A673 (cell line): ENCODE measurements around the gene ASTN1. TPM values are rescaled to one million over a fixed set of nuclear protein-coding genes. Genes with fewer than 3 reads are reported as not detected.

Experiments
- BruUV-seq: library from RNA; stranded (reverse); fragments of 400-500 nt; replicated peaks from 2 replicates; lab custom pipeline; 2021; lab: Mats Ljungman, UMichigan
- CTCF ChIA-PET: fragments of 300-600 bp; sonication (Branson Sonifier 250); formaldehyde crosslinking; loops from one replicate; lab custom pipeline; 2022; ENCODE audit warnings: antibody characterized with exemption; lab: Charles Lee
- POLR2A ChIA-PET: fragments of 300-600 bp; sonication (Branson Sonifier 250); formaldehyde crosslinking; loops from one replicate; lab custom pipeline; 2022; ENCODE audit warnings: antibody characterized with exemption; ENCODE audit not compliant: low non-redundant PET; lab: Charles Lee
- DNase-seq: peaks from one replicate; pipeline ENCODE4 v3.0.0-alpha.2; 2015; ENCODE audit warnings: low spot score
- H3K27ac ChIP-seq: fragments of 200-600 bp; sonication (generic); 2 replicates; pipeline ENCODE4 v1.5.1; 2016; ENCODE audit warnings: mixed run types, low read depth, mild to moderate bottlenecking, mixed read lengths, antibody characterized with exemption, low read length; ENCODE audit not compliant: poor library complexity, severe bottlenecking
- H3K27me3 ChIP-seq: fragments of 200-600 bp; sonication (generic); replicated peaks from 2 replicates; pipeline ENCODE4 v1.6.1; 2017; ENCODE audit warnings: mixed run types, low read depth, mild to moderate bottlenecking, mixed read lengths, antibody characterized with exemption, low read length; ENCODE audit not compliant: insufficient read depth, poor library complexity
- H3K36me3 ChIP-seq: fragments of 200-600 bp; sonication (generic); 2 replicates; pipeline ENCODE4 v1.6.1; 2016; ENCODE audit warnings: mixed run types, mild to moderate bottlenecking, mixed read lengths, antibody characterized with exemption, low read length; ENCODE audit not compliant: insufficient read depth, poor library complexity, severe bottlenecking
- H3K4me1 ChIP-seq: fragments of 200-600 bp; sonication (generic); 2 replicates; pipeline ENCODE4 v1.6.1; 2017; ENCODE audit warnings: mixed run types, mild to moderate bottlenecking, mixed read lengths, antibody characterized with exemption, low read length; ENCODE audit not compliant: insufficient read depth, poor library complexity, severe bottlenecking
- H3K4me3 ChIP-seq: fragments of 200-600 bp; sonication (generic); 2 replicates; pipeline ENCODE4 v1.5.1; 2016; ENCODE audit warnings: low read depth, mixed run types, mild to moderate bottlenecking, mixed read lengths, low read length; ENCODE audit not compliant: poor library complexity, severe bottlenecking
- H3K9me3 ChIP-seq: fragments of 200-600 bp; sonication (generic); 2 replicates; pipeline ENCODE4 v1.6.1; 2016; ENCODE audit warnings: mixed run types, low read depth, mild to moderate bottlenecking, mixed read lengths, antibody characterized with exemption, low read length; ENCODE audit not compliant: poor library complexity, severe bottlenecking
- EZH2 ChIP-seq: fragments of 200-600 bp; sonication (generic); IDR thresholded peaks from 2 replicates; pipeline ENCODE4 v1.6.1; 2017; ENCODE audit warnings: borderline replicate concordance, low read depth, mild to moderate bottlenecking, mixed read lengths, antibody characterized with exemption, low read length; ENCODE audit not compliant: poor library complexity, severe bottlenecking
- intact Hi-C: fragments of 100-400 bp; cut with micrococcal nuclease; formaldehyde crosslinking; loops from one replicate; pipeline ENCODE4 v1.10.0; 2022; ENCODE audit not compliant: unreplicated experiment
- total RNA-seq: library from RNA; stranded (reverse); gene quantifications from 2 replicates; pipeline ENCODE4 v1.2.3, GENCODE V29; 2021
- TF ChIP-seq, protein P1 (sequence below): fragments of 300-800, 200-600 bp; sonication (generic); conservative IDR thresholded peaks from 2 replicates; pipeline ENCODE4 v1.5.1; 2017; ENCODE audit warnings: low read depth, mild to moderate bottlenecking, antibody characterized with exemption, low read length, moderate library complexity, mixed read lengths

Gene ASTN1
- total RNA-seq, 1 experiment from 2014 or later = 0.41 TPM

- CTCF ChIA-PET = no interaction called here
- TF ChIP-seq EZH2 = no peak
- TF ChIP-seq, protein P1, sequence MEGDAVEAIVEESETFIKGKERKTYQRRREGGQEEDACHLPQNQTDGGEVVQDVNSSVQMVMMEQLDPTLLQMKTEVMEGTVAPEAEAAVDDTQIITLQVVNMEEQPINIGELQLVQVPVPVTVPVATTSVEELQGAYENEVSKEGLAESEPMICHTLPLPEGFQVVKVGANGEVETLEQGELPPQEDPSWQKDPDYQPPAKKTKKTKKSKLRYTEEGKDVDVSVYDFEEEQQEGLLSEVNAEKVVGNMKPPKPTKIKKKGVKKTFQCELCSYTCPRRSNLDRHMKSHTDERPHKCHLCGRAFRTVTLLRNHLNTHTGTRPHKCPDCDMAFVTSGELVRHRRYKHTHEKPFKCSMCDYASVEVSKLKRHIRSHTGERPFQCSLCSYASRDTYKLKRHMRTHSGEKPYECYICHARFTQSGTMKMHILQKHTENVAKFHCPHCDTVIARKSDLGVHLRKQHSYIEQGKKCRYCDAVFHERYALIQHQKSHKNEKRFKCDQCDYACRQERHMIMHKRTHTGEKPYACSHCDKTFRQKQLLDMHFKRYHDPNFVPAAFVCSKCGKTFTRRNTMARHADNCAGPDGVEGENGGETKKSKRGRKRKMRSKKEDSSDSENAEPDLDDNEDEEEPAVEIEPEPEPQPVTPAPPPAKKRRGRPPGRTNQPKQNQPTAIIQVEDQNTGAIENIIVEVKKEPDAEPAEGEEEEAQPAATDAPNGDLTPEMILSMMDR = 0 out of 2 replicates have a peak, but pooled peaks have one; percentile 18
- H3K4me3 ChIP-seq = no peak overlapping the region
- POLR2A ChIA-PET = no interaction called here
- BruUV-seq = no TSS peak
- no peak for DNase-seq
- no peaks in the 10 kb centered on the region for H3K27me3 ChIP-seq
- intact Hi-C loops = no loop called here
- no peaks in the 10 kb centered on the region for H3K4me1 ChIP-seq
- H3K9me3 ChIP-seq = no peaks in the 10 kb centered on the region
- H3K36me3 ChIP-seq = no peaks in the 10 kb centered on the region
- no peak overlapping the region for H3K27ac ChIP-seq
Observed at GRCh38 chr1:177137814-177138213, 26.7 kb downstream of the ASTN1 start.

GRCh38 chr1:177135250-177135649 is 29.3 kb downstream of the ASTN1 start:
- no peaks in the 10 kb centered on the region for H3K36me3 ChIP-seq
- no peak for DNase-seq
- POLR2A ChIA-PET = no interaction called here
- no peaks in the 10 kb centered on the region for H3K4me1 ChIP-seq
- intact Hi-C loops = no loop called here
- H3K27ac ChIP-seq = no peak overlapping the region
- H3K4me3 ChIP-seq = no peak overlapping the region
- H3K27me3 ChIP-seq = no peaks in the 10 kb centered on the region
- H3K9me3 ChIP-seq = no peaks in the 10 kb centered on the region
- no peak for TF ChIP-seq EZH2
- TF ChIP-seq, protein P1 = no peak
- BruUV-seq = no TSS peak
- CTCF ChIA-PET = no interaction called here

- CTCF ChIA-PET = no interaction called here
- intact Hi-C loops = no loop called here
- Histone ChIP-seq H3K4me3 (no peak overlapping the region), H3K27me3 (no peaks in the 10 kb centered on the region), H3K36me3 (no peaks in the 10 kb centered on the region), H3K9me3 (no peaks in the 10 kb centered on the region), H3K4me1 (no peaks in the 10 kb centered on the region), H3K27ac (no peak overlapping the region)
- DNase-seq = no peak
- POLR2A ChIA-PET = no interaction called here
- TF ChIP-seq, protein P1 = no peak
- TF ChIP-seq EZH2 = no peak
- no TSS peak for BruUV-seq
Observed at GRCh38 chr1:177133977-177134538, 30.5 kb downstream of the ASTN1 start.
